Measurements from ENCODE around the gene CCL24. TPM values are rescaled to one million over a fixed set of nuclear protein-coding genes. Genes with fewer than 3 reads are reported as not detected.

Gene CCL24
- not detected in 2 replicates for total RNA-seq (2014; rRNA removed; shearing (Covaris generic))
- total RNA-seq (2022) = not detected in 2 replicates
- not detected for Bru-seq, nascent RNA
- not detected for BruChase-seq, experiment 1, labeled RNA remaining after a 6-hour chase
- BruChase-seq, experiment 2, labeled RNA remaining after a 2-hour chase = not detected
- long read RNA-seq = 0 reads

GRCh38 chr7:75813781-75814236, at the start of gene CCL24:
Gene CCL24 (minus strand): TSS chr7:75813806. CDS start chr7:75813715, 91 bp downstream.
- no peaks in the 10 kb centered on the region for H3K36me3 ChIP-seq (ENCODE audit: insufficient read depth, low read length)
- DNase-seq (ENCODE audit: low spot score) = no peak
- no peak within 1 kb of the TSS for H3K4me2 ChIP-seq (ENCODE audit: low read length)
- no peak for TF ChIP-seq CTCF (conservative IDR thresholded peaks at IDR 0.05; ENCODE audit: low read length)
- TF ChIP-seq EZH2phosphoT487 (IDR thresholded peaks at IDR 0.05; ENCODE audit: borderline replicate concordance, low read depth, low read length) = no peak
- ChIA-PET CTCF (ENCODE audit: unreplicated experiment) (no interaction called here), POLR2A (no interaction called here)
- intact Hi-C loops (cut with micrococcal nuclease; ENCODE audit: unreplicated experiment) = no loop called here
- no peaks in the 10 kb centered on the region for H4K20me1 ChIP-seq (ENCODE audit: insufficient read depth, low read length)
- H2AFZ ChIP-seq (ENCODE audit: low read length) = no peak within 1 kb of the TSS
- H3K79me2 ChIP-seq (ENCODE audit: insufficient read depth, low read depth, low read length) = no peaks in the 10 kb centered on the region
- no peaks in the 10 kb centered on the region for H3K4me1 ChIP-seq (ENCODE audit: insufficient read depth, low read length, poor library complexity, severe bottlenecking)
- no peaks in the 10 kb centered on the region for H3K9me2 ChIP-seq (ENCODE audit: insufficient read depth, low read length)
- H3K9me3 ChIP-seq (ENCODE audit: low read length) = no peaks in the 10 kb centered on the region
- H3K27ac ChIP-seq (ENCODE audit: low read depth, low read length, poor library complexity, severe bottlenecking) = no peak within 1 kb of the TSS
- no peak within 1 kb of the TSS for H3K4me3 ChIP-seq (ENCODE audit: low read depth, low read length, poor library complexity, severe bottlenecking)
- BruUV-seq (replicated peaks) = no TSS peak

GRCh38 chr7:75861636-75862035, 48.0 kb upstream of the CCL24 start:
- CTCF ChIA-PET (ENCODE audit: unreplicated experiment) = no interaction called here
- no peak overlapping the region for H3K4me2 ChIP-seq (ENCODE audit: low read length)
- no peak for DNase-seq (ENCODE audit: low spot score)
- H3K4me1 ChIP-seq (ENCODE audit: insufficient read depth, low read length, poor library complexity, severe bottlenecking) = no peaks in the 10 kb centered on the region
- no TSS peak for BruUV-seq (replicated peaks)
- H3K79me2 ChIP-seq (ENCODE audit: insufficient read depth, low read depth, low read length) = no peaks in the 10 kb centered on the region
- H3K36me3 ChIP-seq (ENCODE audit: insufficient read depth, low read length) = no peaks in the 10 kb centered on the region
- no peaks in the 10 kb centered on the region for H4K20me1 ChIP-seq (ENCODE audit: insufficient read depth, low read length)
- H3K4me3 ChIP-seq (ENCODE audit: low read depth, low read length, poor library complexity, severe bottlenecking) = no peak overlapping the region
- no peak overlapping the region for H3K27ac ChIP-seq (ENCODE audit: low read depth, low read length, poor library complexity, severe bottlenecking)
- no peaks in the 10 kb centered on the region for H3K9me2 ChIP-seq (ENCODE audit: insufficient read depth, low read length)
- no peak overlapping the region for H2AFZ ChIP-seq (ENCODE audit: low read length)
- intact Hi-C loops (cut with micrococcal nuclease; ENCODE audit: unreplicated experiment) = no loop called here
- POLR2A ChIA-PET = interaction anchor here (0.7 kb wide), 1 partner anchor 47 kb away, joined by 3 read pairs; no protein-coding TSS in a partner anchor
- H3K9me3 ChIP-seq (ENCODE audit: low read length) = no peaks in the 10 kb centered on the region
- no peak for TF ChIP-seq EZH2phosphoT487 (IDR thresholded peaks at IDR 0.05; ENCODE audit: borderline replicate concordance, low read depth, low read length)
- TF ChIP-seq CTCF (conservative IDR thresholded peaks at IDR 0.05; ENCODE audit: low read length) = no peak

- Histone ChIP-seq H3K4me1 (ENCODE audit: insufficient read depth, low read length, poor library complexity, severe bottlenecking) (no peaks in the 10 kb centered on the region), H3K9me3 (ENCODE audit: low read length) (no peaks in the 10 kb centered on the region), H3K4me3 (ENCODE audit: low read depth, low read length, poor library complexity, severe bottlenecking) (no peak overlapping the region), H3K27ac (ENCODE audit: low read depth, low read length, poor library complexity, severe bottlenecking) (no peak overlapping the region), H3K9me2 (ENCODE audit: insufficient read depth, low read length) (no peaks in the 10 kb centered on the region), H3K4me2 (ENCODE audit: low read length) (no peak overlapping the region), H3K79me2 (ENCODE audit: insufficient read depth, low read depth, low read length) (no peaks in the 10 kb centered on the region), H3K36me3 (ENCODE audit: insufficient read depth, low read length) (no peaks in the 10 kb centered on the region), H4K20me1 (ENCODE audit: insufficient read depth, low read length) (no peaks in the 10 kb centered on the region), H2AFZ (ENCODE audit: low read length) (no peak overlapping the region)
- TF ChIP-seq CTCF (conservative IDR thresholded peaks at IDR 0.05; ENCODE audit: low read length) (no peak), EZH2phosphoT487 (IDR thresholded peaks at IDR 0.05; ENCODE audit: borderline replicate concordance, low read depth, low read length) (no peak)
- ChIA-PET POLR2A (no interaction called here), CTCF (ENCODE audit: unreplicated experiment) (no interaction called here)
- BruUV-seq (replicated peaks) = no TSS peak
- intact Hi-C loops (cut with micrococcal nuclease; ENCODE audit: unreplicated experiment) = no loop called here
- DNase-seq (ENCODE audit: low spot score) = no peak
Observed at GRCh38 chr7:75858410-75858809, 44.8 kb upstream of the CCL24 start.
